ENCODE data around the gene MON2. TPM values are rescaled to one million over a fixed set of nuclear protein-coding genes. Genes with fewer than 3 reads are reported as not detected.

The MON2 gene
- total RNA-seq, 4 donors from 2014 or later: 41.2 to 222 (median 70.0) TPM

- H3K36me3 ChIP-seq: no peaks in the 10 kb centered on the region
- H3K9me3 ChIP-seq: no peaks in the 10 kb centered on the region
- peak overlapping the region; percentile 84 to 90 for H3K27ac ChIP-seq
- H3K4me3 ChIP-seq: peak overlapping the region; percentile 79 to 86
- intact Hi-C loops (cut with DNase I; ENCODE audit: low total_unique reads): no loop called here
- peak; percentile 42 to 44 for DNase-seq
- TF ChIP-seq CTCF (IDR thresholded peaks at IDR 0.05) (no peak), POLR2A (IDR thresholded peaks at IDR 0.05) (no peak)
- H3K4me1 ChIP-seq: no peaks in the 10 kb centered on the region
- no peaks in the 10 kb centered on the region for H3K27me3 ChIP-seq
These were observed 520 bp upstream of the MON2 start for GRCh38 chr12:62466018-62466593.

- no peaks in the 10 kb centered on the region for H3K9me3 ChIP-seq
- H3K27ac ChIP-seq: no peak overlapping the region
- no peaks in the 10 kb centered on the region for H3K36me3 ChIP-seq
- H3K4me3 ChIP-seq: peak overlapping the region in 1 of 2 donors; percentile 86
- H3K4me1 ChIP-seq: no peaks in the 10 kb centered on the region
- intact Hi-C loops (cut with DNase I; ENCODE audit: low total_unique reads): no loop called here
- no peaks in the 10 kb centered on the region for H3K27me3 ChIP-seq
- TF ChIP-seq POLR2A (IDR thresholded peaks at IDR 0.05): no peak
- no peak for TF ChIP-seq CTCF (IDR thresholded peaks at IDR 0.05)
- DNase-seq: no peak
These were observed 1.8 kb downstream of the MON2 start for GRCh38 chr12:62468397-62468796.

GRCh38 chr12:62468935-62469334 is 2.3 kb downstream of the MON2 start:
- Histone ChIP-seq H3K27ac (no peak overlapping the region), H3K9me3 (no peaks in the 10 kb centered on the region), H3K27me3 (no peaks in the 10 kb centered on the region), H3K4me1 (no peaks in the 10 kb centered on the region), H3K36me3 (no peaks in the 10 kb centered on the region), H3K4me3 (no peak overlapping the region)
- DNase-seq: no peak
- TF ChIP-seq CTCF (IDR thresholded peaks at IDR 0.05): no peak
- no peak for TF ChIP-seq POLR2A (IDR thresholded peaks at IDR 0.05)
- intact Hi-C loops (cut with DNase I; ENCODE audit: low total_unique reads): no loop called here

- intact Hi-C loops (cut with DNase I; ENCODE audit: low total_unique reads): no loop called here
These were observed 3.1 kb downstream of the MON2 start for GRCh38 chr12:62469704-62470103.

GRCh38 chr12:62471734-62472133 is 5.1 kb downstream of the MON2 start:
- intact Hi-C loops (cut with DNase I; ENCODE audit: low total_unique reads): no loop called here
- H3K9me3 ChIP-seq: no peaks in the 10 kb centered on the region
- H3K4me1 ChIP-seq: no peaks in the 10 kb centered on the region
- H3K4me3 ChIP-seq: no peak overlapping the region
- H3K27ac ChIP-seq: no peak overlapping the region
- no peaks in the 10 kb centered on the region for H3K36me3 ChIP-seq
- no peak for DNase-seq
- no peaks in the 10 kb centered on the region for H3K27me3 ChIP-seq
- TF ChIP-seq CTCF (IDR thresholded peaks at IDR 0.05) (no peak), POLR2A (IDR thresholded peaks at IDR 0.05) (no peak)

More at GRCh38 chr12:62469704-62470103, 3.1 kb downstream of the MON2 start:
- Histone ChIP-seq H3K27ac (no peak overlapping the region), H3K36me3 (no peaks in the 10 kb centered on the region), H3K9me3 (no peaks in the 10 kb centered on the region), H3K4me3 (no peak overlapping the region), H3K27me3 (no peaks in the 10 kb centered on the region), H3K4me1 (no peaks in the 10 kb centered on the region)
- no peak for TF ChIP-seq POLR2A (IDR thresholded peaks at IDR 0.05)
- no peak for TF ChIP-seq CTCF (IDR thresholded peaks at IDR 0.05)
- no peak for DNase-seq

All from uterus (tissue), 4 donors.